Activated CD4-positive, CD25-positive, alpha-beta regulatory T cell treated with anti-CD3 and anti-CD28 coated beads, Interleukin-2, amount 50 U/mL, for 72 hours (primary cell): ENCODE results near the gene DGKD.

Source experiments
- DNase-seq: peaks from one replicate; pipeline ENCODE4 v3.0.0; 2021

DGKD gene

DNA sequence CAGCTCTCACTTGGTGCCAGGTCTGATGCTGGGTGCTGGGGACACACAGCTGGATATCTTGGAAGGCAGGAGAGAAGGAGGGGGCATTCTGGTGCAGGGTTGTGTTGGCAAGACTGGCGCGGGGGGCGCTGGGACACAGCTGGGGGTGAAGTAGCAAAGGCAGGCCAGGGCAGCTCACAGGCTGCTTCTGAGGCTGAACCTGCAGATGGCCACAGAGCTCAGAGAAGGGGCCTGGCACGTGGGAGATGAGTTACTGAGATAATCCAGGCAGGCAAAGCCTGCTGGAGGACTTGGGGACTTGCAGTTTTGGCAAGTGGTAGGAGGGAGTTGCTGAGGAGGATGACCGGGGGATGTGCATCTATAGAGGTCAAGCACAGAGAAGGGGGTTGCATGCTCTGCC, 16.2 kb upstream of the DGKD start:
- DNase-seq: no peak

- DNase-seq: no peak
These were observed 15.4 kb upstream of the DGKD start for GRCh38 chr2:233338812-233339368.

GRCh38 chr2:233339427-233339826, 14.9 kb upstream of the DGKD start:
- no peak for DNase-seq

DNA sequence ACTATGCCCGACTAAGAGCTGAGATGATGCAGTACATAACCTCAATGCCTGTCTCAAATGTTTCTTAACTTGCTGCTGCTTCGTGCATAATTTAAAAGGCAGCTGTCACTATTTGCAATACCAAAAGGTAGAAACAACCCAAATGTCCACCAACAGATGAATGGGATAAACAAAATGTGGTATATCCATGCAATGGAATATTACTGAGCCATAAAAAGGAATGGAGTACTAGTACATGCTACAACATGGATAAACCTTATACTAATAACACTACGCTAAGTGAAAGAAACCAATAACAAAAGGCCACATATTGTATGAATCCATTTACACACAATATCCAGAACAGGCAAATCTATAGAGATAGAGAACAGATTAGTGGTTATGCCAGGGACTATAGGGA, 13.0 kb upstream of the DGKD start:
- DNase-seq: no peak

DNA sequence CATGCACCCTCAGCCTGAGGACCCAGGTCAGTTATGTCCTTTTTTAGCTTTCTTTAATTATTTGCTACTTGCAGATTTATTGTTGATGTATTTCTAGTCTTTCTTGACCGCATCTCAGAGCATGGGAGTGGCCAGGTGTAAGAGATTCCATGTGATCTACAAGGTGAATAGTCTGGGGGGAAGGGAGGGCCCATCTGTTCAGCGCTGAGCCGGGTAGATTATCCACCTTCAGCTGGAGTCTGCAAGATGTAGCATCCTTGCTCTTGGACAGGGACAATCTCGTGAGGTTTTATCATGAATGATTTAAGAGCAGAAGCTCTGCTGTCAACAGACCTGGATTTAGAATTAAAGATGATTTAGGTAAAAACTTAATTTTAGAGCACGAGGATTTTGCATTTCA, 12.0 kb upstream of the DGKD start:
- DNase-seq: no peak

DNA sequence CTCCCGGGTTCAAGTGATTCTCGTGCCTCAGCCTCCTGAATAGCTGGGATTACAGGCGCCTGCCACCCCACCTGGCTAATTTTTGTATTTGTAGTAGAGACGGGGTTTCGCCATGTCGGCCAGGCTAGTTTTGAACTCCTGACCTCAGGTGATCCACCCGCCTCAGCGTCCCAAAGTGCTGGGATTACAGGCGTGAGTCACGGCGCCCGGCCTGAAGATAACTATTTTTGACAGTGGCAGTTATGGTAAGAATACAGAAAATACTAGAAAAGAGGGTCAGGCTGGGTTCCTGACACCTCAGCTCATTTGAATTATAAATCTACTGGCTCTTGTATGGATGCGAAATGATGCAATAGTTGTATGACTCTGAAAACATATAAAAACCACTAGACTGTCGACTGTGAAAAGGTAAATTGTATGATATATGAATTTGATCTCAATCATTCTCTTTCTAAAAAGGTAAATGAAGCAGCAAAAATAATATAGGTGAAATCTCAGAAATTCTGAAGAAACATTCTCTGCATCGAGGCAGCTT, 11.1 kb upstream of the DGKD start:
- no peak for DNase-seq

- DNase-seq: no peak
These were observed 7.9 kb upstream of the DGKD start for GRCh38 chr2:233346376-233346775.

DNA sequence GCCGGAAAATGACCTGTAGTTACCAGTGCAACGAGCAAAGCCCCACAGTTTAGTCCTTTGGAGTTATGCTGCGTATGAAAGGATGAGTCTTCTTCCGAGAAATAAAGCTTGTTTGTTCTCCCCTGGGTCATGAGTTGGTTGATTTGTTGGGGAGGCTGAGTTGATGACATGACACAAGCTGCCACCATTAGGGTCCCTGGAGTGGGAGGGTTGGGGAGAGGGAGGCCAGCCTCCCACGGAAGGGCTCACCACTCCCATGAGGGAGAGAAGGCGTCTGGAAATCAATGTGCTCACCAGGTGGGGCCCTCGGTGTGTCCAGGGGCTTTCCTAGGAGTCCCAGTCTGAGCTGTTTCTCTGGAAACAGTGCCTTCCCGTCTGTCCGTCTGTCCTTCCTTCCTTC, 7.4 kb upstream of the DGKD start:
- no peak for DNase-seq

GRCh38 chr2:233349005-233349998, 5.0 kb upstream of the DGKD start:
- DNase-seq: no peak

GRCh38 chr2:233350708-233351107, 3.6 kb upstream of the DGKD start:
- no peak for DNase-seq

DNA sequence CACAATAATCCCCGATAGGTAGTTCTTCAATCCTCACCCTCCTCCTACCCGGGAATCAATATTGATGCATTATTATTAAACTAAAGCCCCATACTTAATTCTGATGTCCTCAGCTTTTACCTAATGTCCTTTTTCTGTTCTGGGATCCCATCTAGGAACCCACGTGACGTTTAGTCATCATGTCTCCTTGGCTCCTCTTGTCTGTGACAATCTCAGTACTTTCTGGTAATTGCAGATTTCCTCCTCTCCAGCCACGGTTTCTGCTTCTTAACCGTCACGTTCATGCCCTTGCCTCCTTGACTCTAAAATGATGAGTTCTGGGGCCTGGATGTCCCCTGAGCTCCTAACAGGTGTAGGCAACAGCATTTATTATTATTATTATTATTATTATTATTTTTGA, 2.9 kb upstream of the DGKD start:
- DNase-seq: no peak

- DNase-seq: no peak
These were observed 2.0 kb upstream of the DGKD start for GRCh38 chr2:233352141-233352842.

GRCh38 chr2:233353101-233353768, 1.1 kb upstream of the DGKD start:
- DNase-seq: no peak

GRCh38 chr2:233354500-233354924, 218 bp downstream of the DGKD start:
- no peak for DNase-seq

- DNase-seq: peak; percentile 37
These were observed 779 bp downstream of the DGKD start for GRCh38 chr2:233354971-233355574.

- no peak for DNase-seq
These were observed 1.6 kb downstream of the DGKD start for GRCh38 chr2:233355916-233356315.

DNA sequence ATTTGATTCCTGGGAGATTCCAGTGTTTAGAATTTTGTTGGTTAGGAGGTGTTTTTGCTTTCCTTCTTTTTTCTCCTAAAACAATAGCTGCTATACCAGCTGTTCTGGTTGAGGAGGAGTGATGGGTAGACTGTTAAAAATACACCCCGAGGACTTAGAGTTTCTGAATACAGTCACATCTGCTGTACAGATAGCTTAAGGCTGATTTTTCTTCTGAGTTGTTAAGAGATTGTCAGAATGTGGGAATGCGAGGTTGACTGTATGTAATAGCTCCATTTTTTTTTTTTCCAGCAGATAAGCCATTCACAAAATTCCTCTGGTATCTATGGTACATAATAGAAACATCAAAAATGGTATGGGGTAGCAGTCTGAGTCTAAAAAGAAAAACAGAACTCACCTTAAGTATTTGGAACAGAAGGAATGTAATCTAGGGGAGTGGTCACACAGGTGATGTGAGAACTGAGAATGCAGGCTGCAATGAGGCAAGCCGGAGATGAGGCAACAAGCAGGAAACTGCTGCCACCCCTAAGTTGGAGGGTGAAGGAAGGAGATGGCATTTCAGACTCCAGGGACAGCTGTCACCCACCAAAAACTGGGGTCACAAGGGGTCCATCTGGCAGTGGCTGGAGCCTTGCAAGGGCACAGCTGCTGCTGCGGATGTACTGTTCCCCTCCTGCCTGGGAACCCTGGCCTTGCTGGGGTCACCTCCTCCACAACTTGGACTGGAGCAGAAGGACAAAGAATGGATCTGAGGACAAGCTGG, 2.4 kb downstream of the DGKD start:
- DNase-seq: no peak

GRCh38 chr2:233358335-233358734, 4.0 kb downstream of the DGKD start:
- DNase-seq: no peak

DNA sequence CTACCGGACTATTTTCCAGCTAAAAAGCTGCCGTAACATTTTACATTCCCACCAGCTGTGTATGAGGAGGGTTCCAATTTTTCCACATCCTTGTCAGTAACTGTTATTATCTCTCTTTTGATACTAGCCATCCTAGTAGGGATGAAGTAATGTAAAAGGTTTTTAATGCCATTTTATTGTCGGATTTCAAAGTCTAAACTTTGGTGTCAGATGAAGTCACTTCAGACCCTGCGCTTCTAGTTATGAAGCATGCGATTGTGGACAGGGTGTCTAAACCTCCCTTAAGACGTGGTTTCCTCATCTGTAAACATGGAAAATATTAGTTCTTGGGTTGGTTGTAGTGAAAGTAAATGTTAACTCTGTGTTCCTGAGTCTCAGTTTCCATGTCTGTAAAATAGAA, 4.7 kb downstream of the DGKD start:
- no peak for DNase-seq

- no peak for DNase-seq
These were observed 5.5 kb downstream of the DGKD start for GRCh38 chr2:233359823-233360222.

DNA sequence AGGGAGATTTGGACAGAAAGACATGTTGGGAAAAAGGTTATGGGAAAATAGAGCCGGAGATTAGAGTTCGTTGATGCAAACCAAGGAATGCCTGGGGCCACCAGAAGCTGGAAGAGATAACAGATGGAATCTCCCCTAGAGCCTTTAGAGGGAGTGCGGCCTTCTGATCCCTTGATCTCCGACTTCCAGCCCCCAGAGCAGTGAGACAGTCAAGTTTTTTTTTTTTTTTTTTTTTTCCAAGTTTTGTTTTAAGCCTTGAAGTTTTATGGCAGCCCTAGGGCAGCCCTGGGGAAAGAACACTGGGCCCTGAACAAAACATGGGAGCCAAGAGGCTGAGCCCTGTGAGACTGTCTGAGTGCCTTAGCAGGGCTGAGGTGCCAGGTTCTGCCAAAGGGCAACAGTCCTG, 6.5 kb downstream of the DGKD start:
- no peak for DNase-seq

GRCh38 chr2:233361297-233361696, 7.0 kb downstream of the DGKD start:
- DNase-seq: no peak
